Tibial nerve (tissue), 4 donors: ENCODE measurements around the gene NPPC.

Experiments
- EP300 ChIP-seq, 2 donors: sonication (generic); formaldehyde crosslinking; IDR thresholded peaks; one replicate each; pipeline ENCODE4 v1.6.1; 2017; ENCODE audit warnings: antibody characterized with exemption in 2 of 2, mild to moderate bottlenecking in 1 of 2
- POLR2A ChIP-seq, 2 donors: fragments of 450-650 bp; IDR thresholded peaks; one replicate each; pipeline ENCODE4 v1.6.1; 2017; ENCODE audit warnings: antibody characterized with exemption in 2 of 2, mild to moderate bottlenecking in 2 of 2, moderate library complexity in 2 of 2
- TF ChIP-seq, protein P1 (sequence below), 5 experiments: fragments of 200-600 bp in 3 of 5; fragments of 450-650 bp in 2 of 5; sonication (generic) in 3 of 5; IDR thresholded peaks; one replicate each; pipeline ENCODE4 v1.5.1; 2016 to 2019; ENCODE audit warnings: antibody characterized with exemption in 5 of 5, mild to moderate bottlenecking in 3 of 5, moderate library complexity in 2 of 5

DNA sequence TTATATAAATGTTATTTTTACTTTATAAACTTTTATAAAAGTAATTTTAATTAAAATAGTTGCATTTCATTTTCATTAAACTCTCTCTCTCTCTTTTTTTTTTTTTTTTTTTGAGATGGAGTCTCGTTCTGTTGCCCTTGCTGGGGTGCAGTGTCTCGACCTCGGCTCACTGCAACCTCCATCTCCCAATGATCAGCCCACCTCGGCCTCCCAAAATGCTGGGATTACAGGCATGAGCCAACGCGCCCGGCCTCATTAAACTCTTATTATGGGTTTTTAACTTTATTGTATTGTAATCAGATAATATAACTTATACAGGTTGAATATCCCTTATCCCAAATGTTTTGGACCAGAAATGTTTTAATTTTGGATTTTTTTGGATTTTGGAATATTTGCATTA lies 10.9 kb upstream of the NPPC start:
- no peak for TF ChIP-seq POLR2A (IDR thresholded peaks at IDR 0.05)
- TF ChIP-seq, protein P1, sequence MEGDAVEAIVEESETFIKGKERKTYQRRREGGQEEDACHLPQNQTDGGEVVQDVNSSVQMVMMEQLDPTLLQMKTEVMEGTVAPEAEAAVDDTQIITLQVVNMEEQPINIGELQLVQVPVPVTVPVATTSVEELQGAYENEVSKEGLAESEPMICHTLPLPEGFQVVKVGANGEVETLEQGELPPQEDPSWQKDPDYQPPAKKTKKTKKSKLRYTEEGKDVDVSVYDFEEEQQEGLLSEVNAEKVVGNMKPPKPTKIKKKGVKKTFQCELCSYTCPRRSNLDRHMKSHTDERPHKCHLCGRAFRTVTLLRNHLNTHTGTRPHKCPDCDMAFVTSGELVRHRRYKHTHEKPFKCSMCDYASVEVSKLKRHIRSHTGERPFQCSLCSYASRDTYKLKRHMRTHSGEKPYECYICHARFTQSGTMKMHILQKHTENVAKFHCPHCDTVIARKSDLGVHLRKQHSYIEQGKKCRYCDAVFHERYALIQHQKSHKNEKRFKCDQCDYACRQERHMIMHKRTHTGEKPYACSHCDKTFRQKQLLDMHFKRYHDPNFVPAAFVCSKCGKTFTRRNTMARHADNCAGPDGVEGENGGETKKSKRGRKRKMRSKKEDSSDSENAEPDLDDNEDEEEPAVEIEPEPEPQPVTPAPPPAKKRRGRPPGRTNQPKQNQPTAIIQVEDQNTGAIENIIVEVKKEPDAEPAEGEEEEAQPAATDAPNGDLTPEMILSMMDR (IDR thresholded peaks at IDR 0.05), result no peak
- no peak for TF ChIP-seq EP300 (IDR thresholded peaks at IDR 0.05)
